HG03066 (cell line): ENCODE measurements around the gene PDLIM5.
A peak's percentile ranks its signal among the peaks of the same experiment; 100 is the strongest.

Source experiments
- ATAC-seq: cut with Tn5 transposase; IDR thresholded peaks from one replicate; pipeline ENCODE4 v1.9.1; 2021; ENCODE audit warnings: low read depth; ENCODE audit not compliant: unreplicated experiment

PDLIM5 gene

DNA sequence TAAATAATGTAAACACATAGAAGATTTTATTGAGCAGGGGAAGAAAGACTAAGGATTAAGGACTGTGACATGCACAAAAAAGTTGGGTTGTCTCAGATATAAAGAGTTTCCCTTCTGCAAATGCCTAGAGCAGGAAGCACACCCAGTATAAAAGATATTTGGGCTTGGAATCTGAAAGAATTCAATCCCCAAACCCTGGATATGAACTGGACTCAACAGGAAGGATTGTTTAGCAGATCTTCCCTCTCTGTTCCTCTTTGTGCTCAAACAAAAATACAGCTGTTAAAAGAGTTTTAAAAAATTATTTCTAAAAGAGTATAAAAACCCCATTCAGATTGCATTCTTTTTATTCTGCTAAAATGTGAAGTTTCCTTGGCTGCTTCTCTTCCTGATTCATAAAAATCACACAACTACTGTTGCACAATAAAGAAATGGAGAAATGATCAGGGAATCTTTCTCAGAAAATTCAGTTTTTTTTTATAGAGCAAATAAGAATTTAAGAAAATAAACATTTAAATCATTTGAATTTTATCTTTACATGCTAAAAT lies 71.4 kb downstream of the PDLIM5 start:
- no peak for ATAC-seq

DNA sequence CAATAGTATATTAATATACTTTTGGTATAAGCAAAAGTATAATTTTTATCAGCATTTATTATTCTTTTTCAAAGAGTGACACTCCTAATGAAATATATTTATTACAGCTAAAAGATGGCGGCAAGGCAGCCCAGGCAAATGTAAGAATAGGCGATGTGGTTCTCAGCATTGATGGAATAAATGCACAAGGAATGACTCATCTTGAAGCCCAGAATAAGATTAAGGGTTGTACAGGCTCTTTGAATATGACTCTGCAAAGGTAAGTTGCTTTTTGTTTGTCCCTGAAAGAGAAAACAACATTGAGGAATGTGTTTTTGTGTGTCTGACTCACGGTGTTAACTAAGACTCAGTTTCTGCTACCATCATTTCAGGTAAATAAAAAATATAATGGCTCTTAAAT lies 71.9 kb downstream of the PDLIM5 start:
- ATAC-seq: no peak

DNA sequence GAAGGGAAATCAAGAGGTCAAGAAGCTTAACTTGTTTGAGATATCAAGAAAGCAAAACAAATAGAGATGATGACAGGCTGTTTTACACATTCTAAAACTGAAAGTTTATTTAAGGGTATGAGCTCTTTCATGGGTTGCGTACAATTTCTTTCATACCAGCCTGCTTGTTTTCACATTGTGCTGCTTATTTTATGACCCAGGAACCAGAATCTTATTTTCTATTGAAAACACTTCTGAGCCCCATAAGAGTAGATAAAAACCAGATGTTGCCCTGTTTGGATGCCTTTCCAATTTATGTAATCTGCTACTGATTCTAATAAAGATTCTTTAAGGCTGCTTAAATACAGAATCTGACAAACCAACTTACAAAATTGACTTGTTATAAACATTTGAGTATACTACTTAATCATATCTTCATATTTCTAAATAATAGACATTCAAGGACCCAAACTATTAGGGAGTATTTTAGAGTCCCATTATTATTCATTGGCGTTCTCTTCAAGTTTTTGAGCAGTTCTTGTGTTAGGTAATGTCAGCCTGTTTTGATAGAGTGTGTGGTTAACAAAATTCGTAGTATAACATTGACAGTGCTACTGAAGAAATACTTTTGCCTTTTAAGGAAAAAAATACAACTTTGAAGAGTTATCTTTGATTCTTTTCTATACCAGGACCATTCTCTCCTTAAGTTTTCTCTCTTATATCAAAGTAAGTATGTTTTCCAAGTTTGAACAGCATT lies 74.4 kb downstream of the PDLIM5 start:
- peak; percentile 80 for ATAC-seq

DNA sequence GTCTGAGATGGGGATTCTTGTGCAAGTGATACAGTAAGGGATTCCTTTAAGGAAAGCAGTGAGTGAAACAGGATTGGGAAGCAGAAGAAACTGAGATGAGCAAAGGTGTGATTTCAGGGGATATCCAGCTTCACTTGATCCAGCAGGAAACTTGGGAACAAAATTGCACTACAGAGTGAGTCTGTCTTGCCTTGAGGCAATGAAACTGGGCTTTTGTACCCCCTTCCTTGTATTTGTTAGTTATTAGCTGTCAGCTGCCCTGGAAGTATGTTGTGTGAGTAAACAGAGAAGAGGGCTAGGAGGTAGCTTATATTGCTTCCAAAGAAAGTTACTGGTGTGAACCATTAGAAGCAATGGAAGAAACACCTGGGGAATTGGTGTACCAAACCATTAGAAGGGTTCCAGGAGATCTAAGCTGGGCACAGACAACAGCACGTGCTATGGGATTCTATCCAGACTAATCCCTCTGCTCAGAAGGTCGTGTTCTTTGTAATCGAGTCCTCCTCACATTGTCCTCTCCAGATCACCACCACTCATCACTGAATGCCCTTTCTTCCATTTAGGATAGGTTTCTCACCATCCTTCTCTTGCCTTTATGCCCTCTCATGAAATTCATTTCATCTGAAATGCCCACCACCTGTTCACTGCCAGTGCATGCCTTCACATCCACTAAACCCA lies 76.0 kb downstream of the PDLIM5 start:
- ATAC-seq: no peak

DNA sequence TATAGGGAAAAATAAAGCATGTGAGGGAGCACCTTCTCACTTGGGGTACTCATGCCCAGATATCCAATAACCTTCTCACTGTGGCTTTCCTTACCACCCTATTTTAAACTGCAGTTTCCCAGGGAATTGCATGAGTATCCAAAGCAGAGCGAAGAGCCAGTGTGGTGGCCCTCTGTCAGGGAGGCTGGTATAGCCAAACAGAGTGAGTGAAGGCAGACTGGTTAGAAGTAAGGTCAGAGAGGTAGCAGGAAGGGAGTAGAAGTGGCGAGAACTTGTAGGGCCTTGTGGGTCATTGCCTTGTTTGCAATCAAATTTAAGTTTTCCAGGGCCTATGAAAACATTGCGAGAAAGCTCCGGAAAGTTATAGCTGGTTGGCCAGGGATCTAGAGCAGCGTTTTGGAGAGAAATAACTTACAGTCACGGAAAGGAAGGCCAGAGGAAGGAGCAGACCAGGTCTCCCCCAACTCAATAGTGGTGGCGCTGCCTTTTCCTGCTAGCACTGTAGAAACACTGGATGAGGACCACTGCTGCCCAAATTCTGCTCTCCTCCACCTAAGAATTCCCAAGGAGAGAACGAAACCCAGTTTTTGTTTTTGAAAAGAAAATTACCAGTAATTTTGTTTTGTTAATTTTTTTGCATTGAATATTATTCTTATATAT lies 77.2 kb downstream of the PDLIM5 start:
- no peak for ATAC-seq

DNA sequence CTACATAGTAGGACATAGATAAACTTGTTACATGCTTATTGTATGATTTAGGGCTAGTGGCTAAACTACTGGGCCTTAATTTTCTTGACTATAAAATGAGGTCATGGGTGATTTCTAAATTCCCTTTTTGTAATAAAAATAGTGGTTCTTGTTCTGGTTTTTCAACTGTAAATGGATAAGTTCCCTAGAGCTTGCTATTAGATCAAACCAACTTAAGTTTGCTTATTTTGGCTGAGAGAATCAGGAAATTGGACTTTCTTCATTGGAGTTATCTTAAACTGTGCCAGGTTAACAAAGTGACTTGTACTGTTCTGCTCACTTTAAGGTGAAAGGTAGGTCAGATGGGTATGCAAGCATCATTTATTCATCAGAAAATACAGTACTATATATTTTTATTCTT lies 78.3 kb downstream of the PDLIM5 start:
- ATAC-seq: no peak

DNA sequence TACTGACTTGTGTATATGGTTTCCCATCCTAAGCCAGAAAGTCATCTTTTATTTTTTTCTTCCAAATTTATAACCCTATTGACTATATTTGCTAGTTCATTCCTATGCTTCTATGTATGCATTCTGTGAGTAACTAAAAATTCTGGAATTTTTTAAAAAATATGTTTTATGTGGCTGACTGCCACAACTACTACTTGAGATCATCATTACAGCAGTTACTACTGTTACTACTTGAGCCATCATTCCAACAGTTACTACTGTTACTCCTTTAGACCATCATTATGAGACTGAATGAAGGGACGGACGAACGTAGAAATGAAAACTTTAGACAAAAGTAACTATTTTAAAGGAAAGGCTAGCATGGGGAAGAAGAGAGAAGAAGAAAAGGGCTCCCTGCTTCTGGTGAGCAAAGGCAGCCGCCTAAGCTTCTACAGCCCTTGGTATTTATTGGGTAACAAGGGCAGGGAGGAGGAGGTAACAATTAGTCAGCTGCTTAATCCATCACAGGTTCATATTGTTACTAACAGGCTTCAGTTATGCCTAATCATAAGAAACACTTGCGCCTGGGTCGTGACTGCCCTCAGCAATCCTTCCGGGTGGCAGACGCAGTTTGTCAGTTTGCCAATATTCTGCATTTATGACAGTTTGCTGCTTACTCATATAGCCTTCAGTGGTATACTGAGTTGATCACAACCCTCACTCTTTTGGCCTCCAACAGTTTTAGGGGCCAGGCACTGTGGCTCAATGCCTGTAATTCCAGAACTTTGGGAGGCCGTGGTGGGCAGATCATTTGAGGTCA lies 80.4 kb downstream of the PDLIM5 start:
- ATAC-seq: no peak

DNA sequence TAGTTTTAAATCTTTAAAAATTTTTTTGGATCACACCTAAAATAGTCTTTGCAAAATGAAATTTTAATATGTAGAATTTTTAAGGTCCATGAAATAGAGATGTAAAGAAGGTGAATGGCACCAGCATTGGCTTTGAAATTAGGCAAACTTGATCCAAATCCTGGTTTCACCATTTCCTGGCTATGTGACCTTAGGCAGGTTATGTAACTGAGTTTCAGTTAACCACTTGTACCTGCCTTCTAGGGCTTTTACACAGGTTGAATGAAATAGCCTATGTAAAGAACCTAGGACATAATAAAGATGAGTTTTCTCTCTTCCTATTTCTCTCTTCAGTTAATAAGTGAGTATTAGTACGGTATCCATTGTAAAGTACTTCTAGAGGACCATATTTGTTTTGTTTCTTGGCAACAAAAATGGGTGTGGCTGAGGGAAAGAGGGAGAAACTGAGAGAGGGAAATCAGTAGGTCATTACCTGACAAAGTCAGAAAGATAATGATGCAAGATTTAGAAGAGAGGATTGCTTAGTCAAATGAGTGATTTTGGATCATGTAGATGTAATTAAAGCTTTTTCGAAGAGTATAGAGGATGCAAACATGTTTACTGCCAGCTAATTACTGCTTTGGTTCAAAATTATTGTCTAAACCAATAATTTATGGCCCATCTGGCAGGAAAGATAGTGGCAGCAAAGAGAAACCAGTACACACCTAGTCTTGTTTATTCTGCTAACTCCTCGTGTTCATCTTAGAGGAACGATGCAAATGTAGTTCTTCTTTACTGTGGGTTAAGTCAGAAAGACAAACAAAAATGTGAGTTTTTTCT lies 81.9 kb downstream of the PDLIM5 start:
- no peak for ATAC-seq

DNA sequence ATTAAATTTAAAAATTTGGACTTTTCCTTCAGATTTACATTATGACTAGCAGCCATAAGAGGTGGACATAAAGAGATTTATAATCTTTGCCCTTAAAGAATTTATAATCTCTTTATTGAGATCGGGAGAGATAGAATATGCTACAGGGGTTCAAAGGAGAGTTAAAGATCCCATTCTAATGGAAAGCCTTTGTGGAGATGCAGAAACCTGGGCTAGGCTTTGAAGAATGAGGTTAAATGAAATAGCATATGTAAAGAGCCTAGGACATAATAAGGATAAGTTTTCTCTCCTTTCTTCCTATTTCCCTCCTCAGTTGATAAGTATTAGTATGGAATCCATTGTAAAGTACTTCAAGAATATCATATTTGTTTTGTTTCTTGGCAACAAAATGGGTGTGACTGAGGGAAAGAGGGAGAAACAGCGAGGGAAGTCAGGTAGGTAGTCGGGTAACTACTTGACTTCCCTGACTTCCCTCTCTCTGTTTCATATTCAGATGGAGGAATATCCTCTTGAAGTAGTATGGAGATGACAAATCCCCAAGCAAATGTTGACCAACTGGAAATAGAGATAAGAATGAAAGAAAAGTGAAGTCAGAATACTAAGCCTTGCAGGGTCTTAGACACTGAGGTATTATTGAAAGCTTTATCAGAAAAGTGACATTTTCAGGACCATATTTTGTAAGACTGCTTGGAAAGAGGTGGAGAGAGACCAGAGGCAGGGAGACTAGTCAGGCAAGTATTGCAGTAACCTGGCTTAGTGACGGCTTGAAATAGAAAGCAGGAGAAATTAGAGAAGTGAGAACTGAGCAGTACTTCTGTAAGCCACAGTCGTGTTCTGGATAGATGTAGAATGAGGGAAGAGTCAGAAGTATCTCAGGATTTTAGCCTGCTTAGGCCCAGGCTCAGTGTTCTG lies 82.9 kb downstream of the PDLIM5 start:
- peak; percentile 94 for ATAC-seq

DNA sequence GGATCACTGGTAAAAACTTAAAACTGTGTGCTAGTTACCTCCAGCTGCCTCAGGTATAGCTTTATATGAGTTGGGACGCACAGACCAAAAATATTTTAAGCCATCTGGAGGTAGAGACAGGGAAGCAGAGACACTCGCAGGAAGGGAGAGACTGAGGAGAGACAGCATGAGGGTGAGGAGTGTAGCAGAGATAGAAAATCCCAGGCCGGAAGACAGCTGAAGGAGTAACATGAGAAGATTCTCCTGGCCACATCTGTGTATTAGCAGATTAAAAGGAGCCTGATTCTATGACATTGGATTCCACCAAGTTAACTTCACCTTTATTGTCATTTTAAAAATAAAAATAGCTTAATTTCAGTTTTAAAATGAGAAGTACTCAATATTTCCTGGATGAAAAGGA lies 84.3 kb downstream of the PDLIM5 start:
- no peak for ATAC-seq

DNA sequence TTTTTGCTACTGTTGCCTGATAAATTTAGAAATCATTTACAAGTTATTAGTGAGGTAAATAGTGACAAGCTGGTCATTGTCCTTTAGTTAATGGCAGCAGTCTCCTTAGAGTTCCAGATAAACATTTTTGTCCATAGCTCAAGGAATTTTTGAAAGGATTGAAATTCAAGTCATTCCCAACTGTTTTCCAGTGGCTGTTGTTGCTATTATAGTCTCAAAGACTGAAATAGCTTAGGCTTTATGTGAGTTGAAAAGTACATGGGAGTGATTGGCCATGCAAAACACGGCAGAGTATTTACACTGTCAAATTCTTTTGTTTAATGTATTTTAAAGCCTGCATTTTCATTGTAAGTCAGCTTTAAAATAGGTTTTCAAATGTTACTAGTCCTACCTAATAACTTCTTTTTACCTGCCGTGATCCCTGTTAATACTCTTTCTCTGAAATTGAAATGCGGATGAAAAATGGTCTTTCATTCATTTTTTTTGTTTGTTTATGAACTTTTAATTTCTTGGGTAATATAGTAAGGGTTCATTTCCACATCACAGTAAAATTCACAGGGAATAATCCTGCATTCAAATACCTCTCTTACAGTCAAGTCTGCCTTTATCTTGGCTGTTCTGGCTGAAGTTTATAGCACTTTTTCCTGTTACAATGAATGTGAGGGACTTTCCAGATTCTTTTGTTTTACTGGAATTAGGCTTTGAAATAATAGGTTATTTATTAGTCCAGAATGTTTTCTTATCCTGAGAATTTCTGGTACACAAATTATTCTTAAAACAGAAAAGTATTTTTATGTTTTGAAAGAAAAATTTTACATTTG lies 85.1 kb downstream of the PDLIM5 start:
- no peak for ATAC-seq

DNA sequence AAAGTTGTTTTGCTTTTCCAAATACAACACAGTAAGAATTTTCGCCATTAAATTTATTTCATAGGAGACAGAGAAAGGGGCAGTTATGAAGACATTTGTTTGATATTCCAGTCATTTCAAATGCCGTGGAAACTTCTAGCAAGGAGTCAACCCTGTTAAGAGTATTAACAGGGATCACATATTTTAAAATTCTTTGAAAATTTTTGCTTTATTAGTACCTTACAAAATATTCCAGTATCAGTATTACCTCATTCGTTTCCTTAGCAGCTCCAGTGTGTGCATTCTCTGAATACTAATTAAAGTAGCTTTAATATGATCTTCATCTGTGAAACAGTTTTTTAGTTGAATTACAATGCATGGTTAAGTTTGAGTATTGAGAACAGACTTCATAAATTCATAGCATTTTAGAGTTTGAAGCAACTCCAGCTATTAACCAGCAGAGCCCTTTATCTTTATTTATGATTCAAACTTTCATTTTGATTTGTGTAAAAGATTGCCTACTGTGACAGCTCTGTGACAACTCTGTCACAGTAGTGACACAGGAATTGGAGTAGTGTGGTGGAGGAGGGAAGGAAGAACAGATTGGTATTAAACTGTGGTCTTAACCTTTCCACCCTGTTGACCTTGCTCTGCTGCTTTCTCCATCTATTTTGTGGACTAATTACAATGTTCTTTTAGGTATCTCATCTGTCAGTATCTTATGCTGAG lies 86.3 kb downstream of the PDLIM5 start:
- no peak for ATAC-seq

DNA sequence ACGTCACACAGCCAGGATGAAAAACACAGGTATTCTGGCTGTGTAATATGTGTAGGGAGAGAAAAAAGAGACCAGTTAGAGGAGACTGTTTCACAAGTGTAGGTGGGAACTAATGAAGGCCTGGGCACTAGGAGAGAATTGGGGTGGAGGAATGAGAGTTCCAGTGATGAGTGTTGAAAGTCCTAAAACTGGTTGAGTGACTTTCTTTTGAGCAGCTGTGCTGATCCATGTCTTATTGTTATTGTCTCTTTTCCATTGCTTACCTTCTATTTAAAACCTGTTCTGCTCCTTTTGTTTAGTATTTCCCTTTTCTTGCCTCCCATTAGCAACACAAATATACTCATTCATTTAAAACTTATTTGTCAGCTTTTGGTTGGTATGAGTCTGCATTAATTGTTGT lies 88.7 kb downstream of the PDLIM5 start:
- no peak for ATAC-seq

DNA sequence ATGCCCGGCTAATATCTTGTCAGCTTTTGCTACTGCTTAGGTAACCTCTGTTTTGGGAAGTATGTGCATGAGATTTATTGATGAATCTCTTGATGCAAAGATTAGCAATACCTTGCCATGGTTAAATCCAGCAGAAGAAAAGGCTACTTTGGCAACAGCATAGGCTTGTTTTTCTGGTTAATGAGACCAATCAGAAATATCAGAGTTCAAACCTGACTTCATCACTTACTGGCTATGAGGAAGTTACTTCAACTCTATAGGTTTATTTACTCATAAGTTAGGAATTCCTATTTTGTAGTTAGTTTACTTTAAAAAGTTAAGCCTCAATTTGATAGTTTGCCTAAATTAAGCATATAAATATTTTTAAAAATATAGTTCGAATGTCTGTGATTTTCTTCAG lies 93.1 kb downstream of the PDLIM5 start:
- ATAC-seq: no peak

DNA sequence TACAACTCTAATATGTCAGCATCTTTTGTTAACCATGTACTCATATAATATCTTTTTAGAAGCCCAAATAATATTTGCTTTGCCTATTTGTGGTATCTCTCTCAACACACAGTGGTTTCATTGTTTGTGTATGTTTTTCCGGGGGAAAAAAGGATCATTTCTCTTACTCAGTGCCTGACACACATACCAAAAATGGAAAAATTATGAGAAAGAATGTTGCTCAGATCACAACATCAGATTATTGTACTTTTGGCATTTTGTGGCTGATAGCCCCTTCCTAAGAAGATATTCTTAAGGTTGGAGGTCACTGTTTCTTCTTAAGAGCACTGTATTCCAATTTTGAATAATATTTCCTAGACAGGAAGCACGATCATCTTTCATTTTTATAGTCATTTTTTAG lies 93.6 kb downstream of the PDLIM5 start:
- no peak for ATAC-seq

DNA sequence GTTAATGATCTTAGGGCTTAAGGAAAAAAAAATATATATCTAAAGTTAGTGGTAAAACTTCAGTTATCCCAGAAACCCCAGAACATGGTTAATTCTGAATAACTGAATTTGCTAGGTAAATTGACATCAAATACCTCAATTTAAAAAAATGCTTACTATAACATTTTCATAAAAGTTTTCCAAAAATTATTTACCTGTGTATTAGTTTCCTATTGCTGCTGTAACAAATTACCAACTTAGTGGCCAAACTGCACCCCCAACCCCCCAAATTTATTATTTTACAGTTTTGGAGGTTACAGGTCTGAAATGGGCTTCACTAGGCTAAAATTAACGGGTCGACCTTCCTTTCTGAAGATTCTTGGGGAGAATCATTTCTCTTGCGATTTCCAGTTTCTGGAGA lies 95.2 kb downstream of the PDLIM5 start:
- ATAC-seq: no peak

DNA sequence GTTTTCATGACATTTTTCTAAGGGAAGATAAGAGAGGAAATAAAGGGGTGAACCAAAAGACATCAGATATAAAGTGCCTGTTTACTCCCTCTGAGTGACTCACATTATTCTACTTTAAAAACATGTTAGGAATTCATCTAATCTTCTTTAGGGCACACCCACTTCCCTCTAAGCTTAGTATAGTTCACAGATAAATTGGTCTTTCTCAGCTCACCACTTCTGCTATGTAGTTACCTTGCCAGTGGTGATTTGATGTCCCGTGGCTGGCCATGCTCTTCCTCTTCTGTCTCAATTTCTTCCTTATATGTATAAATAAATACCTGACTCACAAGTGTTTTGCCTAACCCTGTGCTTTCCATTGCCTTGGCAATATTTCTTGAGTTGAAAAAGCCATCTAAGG lies 96.8 kb downstream of the PDLIM5 start:
- ATAC-seq: no peak
